ENCODE data around the gene NDUFC2. TPM values are rescaled to one million over a fixed set of nuclear protein-coding genes. Genes with fewer than 3 reads are reported as not detected.
A peak's percentile ranks its signal among the peaks of the same experiment; 100 is the strongest.
"Not testable (repeated sequence)": the region's sequence is repeated elsewhere in the genome, so short reads cannot be mapped to it uniquely, and the experiment has no call there.

Gene NDUFC2
- total RNA-seq, 1 donor from 2014 or later = 112 TPM

DNA sequence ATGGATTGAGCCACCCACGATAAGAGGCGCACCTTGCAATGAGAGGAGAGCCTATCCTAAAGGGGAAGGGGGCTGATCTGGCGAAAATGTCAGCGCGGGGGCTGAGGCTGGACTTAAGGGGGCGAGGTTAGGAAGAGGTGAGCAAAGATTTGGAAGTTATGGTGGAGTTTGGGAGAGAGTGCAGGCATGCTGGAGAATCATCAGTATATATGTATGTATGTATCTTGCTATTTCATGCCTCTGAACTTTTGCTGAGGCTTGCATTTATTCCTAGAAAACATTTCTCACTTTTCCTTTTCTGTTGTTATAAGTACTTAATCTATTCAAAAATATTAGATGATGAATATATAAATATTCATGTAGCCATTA is 33.2 kb downstream of the NDUFC2 start:
- Histone ChIP-seq H3K9me3 (no peaks in the 10 kb centered on the region), H3K4me3 (peak overlapping the region; percentile 52 to 73), H3K36me3 (no peaks in the 10 kb centered on the region), H3K27me3 (no peaks in the 10 kb centered on the region), H3K27ac (no peak overlapping the region), H3K4me1 (peaks cover 0 to 2% of the 10 kb centered on the region in 2 donors)
- no peak for DNase-seq (ENCODE audit: low spot score in 2 of 2)
- TF ChIP-seq, protein P1, sequence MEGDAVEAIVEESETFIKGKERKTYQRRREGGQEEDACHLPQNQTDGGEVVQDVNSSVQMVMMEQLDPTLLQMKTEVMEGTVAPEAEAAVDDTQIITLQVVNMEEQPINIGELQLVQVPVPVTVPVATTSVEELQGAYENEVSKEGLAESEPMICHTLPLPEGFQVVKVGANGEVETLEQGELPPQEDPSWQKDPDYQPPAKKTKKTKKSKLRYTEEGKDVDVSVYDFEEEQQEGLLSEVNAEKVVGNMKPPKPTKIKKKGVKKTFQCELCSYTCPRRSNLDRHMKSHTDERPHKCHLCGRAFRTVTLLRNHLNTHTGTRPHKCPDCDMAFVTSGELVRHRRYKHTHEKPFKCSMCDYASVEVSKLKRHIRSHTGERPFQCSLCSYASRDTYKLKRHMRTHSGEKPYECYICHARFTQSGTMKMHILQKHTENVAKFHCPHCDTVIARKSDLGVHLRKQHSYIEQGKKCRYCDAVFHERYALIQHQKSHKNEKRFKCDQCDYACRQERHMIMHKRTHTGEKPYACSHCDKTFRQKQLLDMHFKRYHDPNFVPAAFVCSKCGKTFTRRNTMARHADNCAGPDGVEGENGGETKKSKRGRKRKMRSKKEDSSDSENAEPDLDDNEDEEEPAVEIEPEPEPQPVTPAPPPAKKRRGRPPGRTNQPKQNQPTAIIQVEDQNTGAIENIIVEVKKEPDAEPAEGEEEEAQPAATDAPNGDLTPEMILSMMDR (IDR thresholded peaks at IDR 0.05) = no peak
- intact Hi-C loops (cut with DNase I) = loop anchor here (10.0 kb wide), 1 partner anchor 518 kb away; no protein-coding TSS in a partner anchor

DNA sequence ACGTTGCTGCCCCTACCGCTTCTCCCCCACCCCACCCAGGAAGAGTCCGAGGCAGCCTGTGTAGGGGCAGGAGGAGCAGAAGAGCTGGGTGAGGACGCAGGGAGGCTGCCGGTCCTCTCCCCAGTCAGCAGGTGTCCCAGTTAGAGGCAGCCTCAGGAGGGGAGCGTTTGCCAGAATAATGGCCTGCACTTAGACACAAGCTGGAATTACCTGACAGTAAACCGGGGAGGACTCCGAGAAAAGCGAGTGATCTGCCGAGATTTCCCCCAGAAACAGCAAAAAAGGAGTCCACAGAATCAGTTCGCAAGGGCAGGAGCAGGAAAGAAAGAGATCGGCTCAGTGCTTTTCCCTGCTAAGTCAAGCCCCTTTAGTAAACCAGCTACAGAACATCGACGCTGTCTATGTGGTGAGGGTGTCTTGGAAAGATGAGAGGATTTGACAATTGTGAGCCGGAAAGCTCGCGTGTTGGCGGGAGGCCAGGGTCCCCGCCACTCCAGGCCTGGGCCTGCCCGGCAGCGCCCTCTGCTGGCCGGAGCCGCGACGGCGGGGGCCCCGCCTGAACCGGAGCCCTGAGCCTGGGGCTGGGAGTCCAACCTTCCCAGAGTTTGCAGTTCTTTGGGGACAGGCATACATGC is 33.7 kb downstream of the NDUFC2 start:
- Histone ChIP-seq H3K27me3 (no peaks in the 10 kb centered on the region), H3K36me3 (no peaks in the 10 kb centered on the region), H3K27ac (peak overlapping the region; percentile 41 to 52), H3K4me3 (peak overlapping the region; percentile 52 to 73), H3K4me1 (peaks cover 0 to 2% of the 10 kb centered on the region in 2 donors), H3K9me3 (no peaks in the 10 kb centered on the region)
- intact Hi-C loops (cut with DNase I) = loop anchor here (10.0 kb wide), 1 partner anchor 519 kb away; no protein-coding TSS in a partner anchor
- peak in 1 of 2 donors; percentile 87 for DNase-seq (ENCODE audit: low spot score in 2 of 2)
- TF ChIP-seq, protein P1 (IDR thresholded peaks at IDR 0.05) = peak; percentile 88 to 99 (median 97)

DNA sequence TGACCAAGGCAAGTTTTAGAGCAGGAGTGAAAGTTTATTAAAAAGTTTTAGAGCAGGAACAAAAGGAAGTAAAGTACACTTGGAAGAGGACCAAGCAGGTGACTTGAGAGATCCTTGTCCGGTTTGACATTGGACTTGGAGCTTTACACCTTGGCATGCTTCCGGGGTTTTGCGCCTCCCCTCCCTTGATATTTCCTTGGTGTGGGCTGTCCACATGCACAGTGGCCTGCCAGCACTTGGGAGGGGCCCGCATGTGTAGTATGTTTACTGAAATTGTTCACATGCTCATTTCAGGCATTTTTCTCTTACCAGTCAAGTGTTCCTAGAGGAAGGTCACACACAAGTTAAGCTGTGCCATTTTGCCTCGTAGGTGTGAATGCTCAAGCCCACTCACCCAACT is 35.0 kb downstream of the NDUFC2 start:
- DNase-seq (ENCODE audit: low spot score in 2 of 2) = no peak
- Histone ChIP-seq H3K9me3 (no peaks in the 10 kb centered on the region), H3K27me3 (no peaks in the 10 kb centered on the region), H3K27ac (no peak overlapping the region), H3K4me3 (no peak overlapping the region), H3K4me1 (peaks cover 2 to 10% of the 10 kb centered on the region in 2 donors), H3K36me3 (no peaks in the 10 kb centered on the region)
- TF ChIP-seq, protein P1 (IDR thresholded peaks at IDR 0.05) = no peak
- intact Hi-C loops (cut with DNase I) = loop anchor here (10.0 kb wide), 1 partner anchor 520 kb away; no protein-coding TSS in a partner anchor

DNA sequence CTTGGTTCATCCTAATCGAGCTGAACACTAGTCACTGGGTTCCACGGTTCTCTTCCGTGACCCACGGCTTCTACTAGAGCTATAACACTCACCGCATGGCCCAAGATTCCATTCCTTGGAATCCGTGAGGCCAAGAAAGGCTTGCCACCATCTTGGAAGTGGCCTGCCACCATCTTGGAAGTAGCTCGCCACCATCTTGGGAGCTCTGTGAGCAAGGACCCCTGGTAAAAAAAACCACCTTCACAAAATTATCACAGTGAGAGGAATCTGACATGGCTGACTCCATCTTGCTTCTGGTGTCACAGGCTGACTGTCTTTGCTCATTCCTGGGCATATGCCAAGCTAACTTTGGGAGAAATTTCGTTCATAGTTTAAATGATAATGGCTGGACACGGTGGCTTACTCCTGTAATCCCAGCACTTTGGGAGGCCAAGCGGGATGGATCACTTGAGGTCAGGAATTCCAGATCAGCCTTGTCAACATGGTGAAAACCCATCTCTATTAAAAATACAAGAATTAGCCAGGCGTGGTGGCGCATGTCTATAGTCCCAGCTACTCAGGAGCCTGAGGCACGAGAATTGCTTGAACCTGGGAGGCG is 37.7 kb downstream of the NDUFC2 start:
- Histone ChIP-seq H3K36me3 (no peaks in the 10 kb centered on the region), H3K4me1 (peaks cover 2 to 14% of the 10 kb centered on the region in 2 donors), H3K9me3 (no peaks in the 10 kb centered on the region), H3K4me3 (no peak overlapping the region), H3K27me3 (no peaks in the 10 kb centered on the region), H3K27ac (no peak overlapping the region)
- TF ChIP-seq, protein P1 (IDR thresholded peaks at IDR 0.05) = no peak
- no peak for DNase-seq (ENCODE audit: low spot score in 2 of 2)
- intact Hi-C loops (cut with DNase I) = loop anchor here (10.0 kb wide), 1 partner anchor 523 kb away; no protein-coding TSS in a partner anchor

DNA sequence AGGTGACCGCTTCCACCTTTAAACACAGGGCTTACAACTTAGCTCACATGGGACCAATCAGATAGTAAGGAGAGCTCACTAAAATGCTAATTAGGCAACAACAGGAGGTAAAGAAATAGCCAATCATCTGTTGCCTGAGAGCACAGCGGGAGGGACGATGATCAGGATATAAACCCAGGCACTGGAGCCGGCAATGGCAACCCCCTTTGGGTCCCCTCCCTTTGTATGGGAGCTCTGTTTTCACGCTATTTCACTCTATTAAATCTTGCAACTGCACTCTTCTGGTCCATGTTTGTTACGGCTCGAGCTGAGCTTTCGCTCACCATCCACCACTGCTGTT is 38.3 kb downstream of the NDUFC2 start:
- H3K27me3 ChIP-seq; H3K36me3 ChIP-seq; H3K4me3 ChIP-seq; H3K27ac ChIP-seq; H3K9me3 ChIP-seq; DNase-seq (ENCODE audit: low spot score in 2 of 2): not testable (repeated sequence)
- intact Hi-C loops (cut with DNase I) = loop anchor here (10.0 kb wide), 1 partner anchor 523 kb away; no protein-coding TSS in a partner anchor
- H3K4me1 ChIP-seq = peaks cover 2 to 14% of the 10 kb centered on the region in 2 donors

DNA sequence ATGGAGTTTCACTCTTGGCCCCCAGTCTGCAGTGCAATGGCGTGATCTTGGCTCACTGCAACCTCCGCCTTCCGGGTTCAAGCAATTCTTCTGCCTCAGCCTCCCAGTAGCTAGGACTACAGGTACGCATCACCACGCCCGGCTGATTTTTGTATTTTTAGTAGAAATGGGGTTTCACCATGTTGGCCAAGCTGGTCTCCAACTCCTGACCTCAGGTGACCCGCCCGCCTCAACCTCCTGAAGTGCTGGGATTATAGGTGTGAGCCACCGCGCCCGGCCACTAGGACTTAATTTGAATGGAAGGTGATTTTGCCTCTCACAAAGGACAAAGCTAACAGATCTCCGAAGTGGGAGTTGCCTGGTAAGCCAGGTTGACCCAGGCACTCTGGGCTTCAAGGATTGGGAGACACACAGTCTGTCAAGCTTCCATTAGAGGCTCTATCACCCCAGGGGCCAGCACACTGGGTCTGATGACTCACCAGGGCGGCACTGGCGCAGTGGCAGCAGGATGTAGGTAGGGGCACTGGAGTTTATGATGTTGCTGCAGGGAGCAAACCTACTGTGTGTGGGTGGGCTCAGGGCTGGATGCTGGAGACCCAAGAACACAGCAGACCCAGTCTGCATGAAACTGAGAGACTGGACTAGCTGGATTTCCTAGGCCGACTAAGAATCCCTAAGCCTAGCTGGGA is 38.8 kb downstream of the NDUFC2 start:
- Histone ChIP-seq H3K27me3 (no peaks in the 10 kb centered on the region), H3K36me3 (no peaks in the 10 kb centered on the region), H3K4me3 (no peak overlapping the region), H3K9me3 (no peaks in the 10 kb centered on the region), H3K27ac (peak overlapping the region; percentile 81 to 84), H3K4me1 (peaks cover 2 to 14% of the 10 kb centered on the region in 2 donors)
- peak in 1 of 2 donors; percentile 65 for DNase-seq (ENCODE audit: low spot score in 2 of 2)
- TF ChIP-seq, protein P1 (IDR thresholded peaks at IDR 0.05) = no peak
- intact Hi-C loops (cut with DNase I) = loop anchor here (1.0 to 10.0 kb wide), 2 partner anchors 47 to 524 kb away; partner anchors contain the start of gene INTS4
